ENCODE measurements around the gene ADAP1.
"Not testable (repeated sequence)": the region's sequence is repeated elsewhere in the genome, so short reads cannot be mapped to it uniquely, and the experiment has no call there.

ADAP1 gene

GRCh38 chr7:954330-955238 lies at the start of gene ADAP1:
TSS of gene ADAP1 (minus strand) at chr7:954680. CDS start at chr7:954477, 203 bp downstream.
- Mint-ChIP-seq H3K4me1 (ENCODE audit: low read depth) (peaks cover 8% of the 10 kb centered on the region), H3K27me3 (no peaks in the 10 kb centered on the region), H3K27ac (peak within 1 kb of the TSS; percentile 75), H3K9me3 (ENCODE audit: low read depth) (no peaks in the 10 kb centered on the region), H3K4me3 (peak within 1 kb of the TSS; percentile 83), H3K36me3 (no peaks in the 10 kb centered on the region)

GRCh38 chr7:1002445-1002844 lies 48.0 kb upstream of the ADAP1 start:
- not testable (repeated sequence) for H3K36me3 Mint-ChIP-seq; H3K27ac Mint-ChIP-seq; H3K27me3 Mint-ChIP-seq; H3K9me3 Mint-ChIP-seq (ENCODE audit: low read depth); H3K4me3 Mint-ChIP-seq; H3K4me1 Mint-ChIP-seq (ENCODE audit: low read depth)

- H3K27me3 Mint-ChIP-seq; H3K4me1 Mint-ChIP-seq (ENCODE audit: low read depth); H3K9me3 Mint-ChIP-seq (ENCODE audit: low read depth); H3K4me3 Mint-ChIP-seq; H3K36me3 Mint-ChIP-seq; H3K27ac Mint-ChIP-seq: not testable (repeated sequence)
These were observed 47.5 kb upstream of the ADAP1 start for GRCh38 chr7:1002026-1002425.

GRCh38 chr7:1001069-1001770 lies 46.7 kb upstream of the ADAP1 start:
- not testable (repeated sequence) for H3K4me3 Mint-ChIP-seq; H3K4me1 Mint-ChIP-seq (ENCODE audit: low read depth); H3K36me3 Mint-ChIP-seq; H3K9me3 Mint-ChIP-seq (ENCODE audit: low read depth); H3K27me3 Mint-ChIP-seq; H3K27ac Mint-ChIP-seq

GRCh38 chr7:999941-1000935 lies 45.8 kb upstream of the ADAP1 start:
- H3K9me3 Mint-ChIP-seq (ENCODE audit: low read depth): no peaks in the 10 kb centered on the region
- H3K27me3 Mint-ChIP-seq: no peaks in the 10 kb centered on the region
- no peaks in the 10 kb centered on the region for H3K36me3 Mint-ChIP-seq
- no peak overlapping the region for H3K4me3 Mint-ChIP-seq
- no peak overlapping the region for H3K27ac Mint-ChIP-seq
- H3K4me1 Mint-ChIP-seq (ENCODE audit: low read depth): no peaks in the 10 kb centered on the region

GRCh38 chr7:999149-999879 lies 44.8 kb upstream of the ADAP1 start:
- H3K27me3 Mint-ChIP-seq: no peaks in the 10 kb centered on the region

GRCh38 chr7:997404-998395 lies 43.2 kb upstream of the ADAP1 start:
- peaks cover 5% of the 10 kb centered on the region for H3K4me1 Mint-ChIP-seq (ENCODE audit: low read depth)
- no peak overlapping the region for H3K4me3 Mint-ChIP-seq
- H3K36me3 Mint-ChIP-seq: no peaks in the 10 kb centered on the region
- no peak overlapping the region for H3K27ac Mint-ChIP-seq
- H3K9me3 Mint-ChIP-seq (ENCODE audit: low read depth): no peaks in the 10 kb centered on the region
- H3K27me3 Mint-ChIP-seq: no peaks in the 10 kb centered on the region

More at GRCh38 chr7:999149-999879, 44.8 kb upstream of the ADAP1 start:
- Mint-ChIP-seq H3K4me3 (no peak overlapping the region), H3K4me1 (ENCODE audit: low read depth) (no peaks in the 10 kb centered on the region), H3K9me3 (ENCODE audit: low read depth) (no peaks in the 10 kb centered on the region), H3K27ac (no peak overlapping the region), H3K36me3 (no peaks in the 10 kb centered on the region)

- H3K27me3 Mint-ChIP-seq: no peaks in the 10 kb centered on the region
These were observed 41.8 kb upstream of the ADAP1 start for GRCh38 chr7:996079-996872.

GRCh38 chr7:995571-995970 lies 41.1 kb upstream of the ADAP1 start:
- Mint-ChIP-seq H3K4me1 (ENCODE audit: low read depth) (peaks cover 5% of the 10 kb centered on the region), H3K9me3 (ENCODE audit: low read depth) (no peaks in the 10 kb centered on the region), H3K4me3 (no peak overlapping the region), H3K36me3 (no peaks in the 10 kb centered on the region), H3K27me3 (no peaks in the 10 kb centered on the region), H3K27ac (no peak overlapping the region)

More at GRCh38 chr7:996079-996872, 41.8 kb upstream of the ADAP1 start:
- H3K36me3 Mint-ChIP-seq: no peaks in the 10 kb centered on the region
- H3K9me3 Mint-ChIP-seq (ENCODE audit: low read depth): no peaks in the 10 kb centered on the region
- no peak overlapping the region for H3K27ac Mint-ChIP-seq
- H3K4me3 Mint-ChIP-seq: no peak overlapping the region
- peaks cover 5% of the 10 kb centered on the region for H3K4me1 Mint-ChIP-seq (ENCODE audit: low read depth)

- Mint-ChIP-seq H3K27ac (no peak overlapping the region), H3K9me3 (ENCODE audit: low read depth) (no peaks in the 10 kb centered on the region), H3K36me3 (no peaks in the 10 kb centered on the region), H3K4me1 (ENCODE audit: low read depth) (peaks cover 5% of the 10 kb centered on the region), H3K27me3 (no peaks in the 10 kb centered on the region), H3K4me3 (no peak overlapping the region)
These were observed 40.3 kb upstream of the ADAP1 start for GRCh38 chr7:994592-995308.

GRCh38 chr7:992709-993607 lies 38.5 kb upstream of the ADAP1 start:
- Mint-ChIP-seq H3K27ac (no peak overlapping the region), H3K4me1 (ENCODE audit: low read depth) (peaks cover 5% of the 10 kb centered on the region), H3K9me3 (ENCODE audit: low read depth) (no peaks in the 10 kb centered on the region), H3K36me3 (no peaks in the 10 kb centered on the region), H3K27me3 (no peaks in the 10 kb centered on the region), H3K4me3 (no peak overlapping the region)
